ENCODE results near the gene FSTL4. TPM values are rescaled to one million over a fixed set of nuclear protein-coding genes. Genes with fewer than 3 reads are reported as not detected.
A peak's percentile ranks its signal among the peaks of the same experiment; 100 is the strongest.

The FSTL4 gene
- total RNA-seq, 1 donor from 2014 or later: 59.8 TPM

GRCh38 chr5:133265720-133266526 lies 346.4 kb downstream of the FSTL4 start:
- no peak for DNase-seq (ENCODE audit: low spot score)

DNA sequence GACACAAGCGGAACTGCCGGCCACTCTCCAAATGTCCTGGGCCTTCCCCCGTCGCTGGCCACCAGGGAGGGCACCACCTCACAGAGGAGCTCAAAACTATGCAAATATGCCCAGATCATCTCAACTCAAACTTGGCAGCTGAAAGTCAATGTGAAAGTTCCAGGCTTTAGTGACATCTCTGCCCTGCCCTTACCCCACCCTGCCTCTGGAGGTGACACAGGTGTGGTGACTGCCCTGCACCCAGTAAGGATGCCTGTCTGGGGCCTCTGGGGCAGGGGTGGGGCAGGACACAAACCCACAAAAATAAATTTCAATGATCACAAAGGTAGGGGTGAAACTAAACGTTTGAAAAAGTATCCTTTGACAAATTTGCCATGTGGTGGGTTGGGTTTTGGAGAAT lies 347.1 kb downstream of the FSTL4 start:
- DNase-seq (ENCODE audit: low spot score): no peak

- DNase-seq (ENCODE audit: low spot score): peak; percentile 57
Observed at GRCh38 chr5:133262690-133263089, 349.7 kb downstream of the FSTL4 start.

DNA sequence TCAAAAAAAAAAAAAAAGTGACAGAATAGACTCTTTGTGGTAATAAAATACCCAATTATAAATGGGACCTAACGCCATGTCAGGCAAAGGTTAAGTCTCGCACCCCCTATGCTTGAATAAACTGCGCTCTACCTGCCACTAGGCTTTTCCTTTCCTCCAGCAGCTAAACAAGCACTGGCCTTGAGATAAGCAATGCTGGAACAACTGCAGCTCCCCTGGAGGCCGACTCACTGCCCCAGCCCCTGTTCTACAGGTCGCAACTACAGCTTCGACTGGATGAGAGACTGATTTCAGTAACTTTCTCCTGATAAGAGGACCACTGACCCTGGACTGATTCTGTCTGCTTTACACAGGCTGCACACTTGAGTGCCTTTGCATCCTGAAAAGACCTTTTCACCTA lies 350.3 kb downstream of the FSTL4 start:
- DNase-seq (ENCODE audit: low spot score): no peak

DNA sequence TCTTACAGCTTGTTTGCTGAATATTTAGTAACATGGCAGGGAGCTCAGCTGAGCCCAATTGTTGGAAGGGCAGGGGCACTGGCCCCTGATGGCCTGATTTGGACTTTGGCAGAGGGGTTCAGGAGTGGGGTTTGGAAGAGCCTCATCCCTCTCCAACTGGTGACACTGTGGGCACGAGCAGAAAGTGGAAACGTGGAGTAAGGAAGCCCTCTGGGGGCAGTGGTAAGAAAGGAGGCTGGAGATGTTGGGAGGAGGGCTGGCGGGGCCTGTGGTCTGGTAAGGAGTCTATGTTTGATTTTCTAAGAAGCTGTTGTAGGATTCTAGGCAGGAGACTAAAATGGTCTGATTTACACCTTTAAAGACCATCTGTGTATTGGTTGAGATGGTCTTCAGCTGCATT lies 351.6 kb downstream of the FSTL4 start:
- DNase-seq (ENCODE audit: low spot score): no peak

DNA sequence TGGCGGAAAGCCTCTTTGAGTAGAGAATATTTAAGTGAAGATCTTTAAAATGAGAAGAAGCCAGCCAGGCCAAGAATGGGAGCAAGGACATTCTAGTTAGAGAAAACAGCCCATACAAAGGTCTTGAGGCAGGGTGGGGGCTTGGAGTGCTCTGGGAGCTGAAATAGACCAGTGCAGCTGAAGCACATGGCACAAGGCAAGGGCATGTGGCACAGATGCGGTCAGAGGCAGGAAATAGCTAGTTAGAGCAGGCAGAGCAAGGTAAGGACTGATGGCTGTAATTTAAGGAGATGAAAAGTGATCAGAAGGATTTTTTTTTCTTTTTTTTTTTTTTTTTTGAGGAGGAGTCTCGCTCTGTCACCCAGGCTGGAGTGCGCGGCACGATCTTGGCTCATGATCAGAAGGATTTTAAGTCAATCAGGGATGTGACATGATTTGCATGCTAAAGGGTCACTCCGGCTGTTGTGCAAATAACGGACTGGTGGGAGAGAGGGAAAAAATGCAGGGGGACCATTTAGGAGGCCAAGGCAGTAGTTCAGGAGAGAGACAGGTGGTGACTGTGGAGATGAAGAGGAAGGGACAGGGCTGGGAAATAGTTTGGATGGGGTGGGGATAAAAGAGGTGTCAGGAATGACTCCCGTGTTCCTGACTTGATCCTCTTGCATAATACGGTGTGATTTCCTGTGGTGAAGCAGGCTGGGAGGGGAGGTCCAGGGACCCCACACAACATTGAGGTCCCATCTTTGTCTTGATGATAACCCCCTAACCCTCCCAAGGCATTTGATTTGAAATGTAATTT lies 352.9 kb downstream of the FSTL4 start:
- DNase-seq (ENCODE audit: low spot score): no peak

DNA sequence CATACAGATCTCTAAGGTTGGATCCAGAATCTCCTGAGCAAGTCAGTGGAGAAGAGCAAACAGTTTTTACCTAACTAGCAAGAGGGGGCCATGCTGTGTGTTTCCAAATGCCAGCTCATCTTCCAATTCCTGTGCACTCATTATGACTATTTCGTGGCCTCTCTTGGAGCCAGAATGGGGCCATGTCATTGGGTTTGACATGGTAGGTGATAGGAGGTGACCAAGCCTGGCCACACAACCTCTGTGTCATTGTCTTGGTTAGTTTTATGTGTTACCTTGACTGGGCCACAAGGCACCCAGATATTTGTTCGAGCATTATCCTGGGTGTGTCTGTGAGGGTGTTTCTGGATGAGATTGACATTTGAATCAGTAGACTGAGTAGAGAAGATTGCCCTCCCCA lies 354.4 kb downstream of the FSTL4 start:
- DNase-seq (ENCODE audit: low spot score): no peak

DNA sequence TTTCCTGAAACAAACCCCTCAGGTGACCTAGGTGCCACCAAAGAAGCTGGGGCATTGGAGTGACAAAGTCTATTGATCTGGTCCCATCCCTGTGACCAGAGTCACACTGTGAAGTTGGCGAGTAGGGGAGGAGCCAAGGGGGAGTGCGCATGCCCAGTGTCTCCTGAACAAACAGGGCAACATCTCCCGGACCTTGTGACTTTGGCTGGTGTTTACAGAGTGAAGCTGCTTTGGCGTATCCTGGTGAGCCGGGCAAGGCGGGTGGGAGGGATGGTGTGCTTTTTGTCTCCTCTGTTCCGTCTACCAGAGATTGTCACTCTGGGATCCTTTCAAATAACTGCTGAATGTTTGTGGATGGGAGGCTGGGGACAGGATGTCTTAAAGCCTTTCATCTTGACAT lies 356.1 kb downstream of the FSTL4 start:
- no peak for DNase-seq (ENCODE audit: low spot score)

GRCh38 chr5:133254803-133255202 lies 357.5 kb downstream of the FSTL4 start:
- DNase-seq (ENCODE audit: low spot score): no peak

- DNase-seq (ENCODE audit: low spot score): no peak
Observed at GRCh38 chr5:133253671-133254070, 358.7 kb downstream of the FSTL4 start.

GRCh38 chr5:133253070-133253469 lies 359.3 kb downstream of the FSTL4 start:
- DNase-seq (ENCODE audit: low spot score): no peak

- no peak for DNase-seq (ENCODE audit: low spot score)
Observed at GRCh38 chr5:133252133-133252480, 360.2 kb downstream of the FSTL4 start.

GRCh38 chr5:133251296-133252132 lies 360.8 kb downstream of the FSTL4 start:
- no peak for DNase-seq (ENCODE audit: low spot score)

DNA sequence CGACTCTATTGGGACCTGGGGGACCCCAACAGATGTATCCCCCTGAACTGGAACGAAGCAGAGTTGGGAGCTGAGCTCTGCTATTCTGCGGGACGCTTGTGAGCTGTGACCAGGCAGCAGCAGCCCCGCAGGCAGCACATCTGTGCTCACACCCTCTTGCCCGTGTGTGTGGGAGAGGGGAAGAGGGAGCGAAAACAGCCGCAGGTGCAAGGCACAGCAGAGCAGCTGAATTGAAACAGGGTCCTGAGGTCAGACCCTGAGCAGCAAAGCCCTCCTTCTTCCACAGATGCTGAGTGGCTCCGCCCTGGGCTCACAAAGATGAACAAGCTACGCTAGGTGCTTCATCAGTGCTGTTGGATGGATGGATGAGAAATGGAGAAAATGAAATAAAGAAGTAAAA lies 361.8 kb downstream of the FSTL4 start:
- DNase-seq (ENCODE audit: low spot score): no peak

DNA sequence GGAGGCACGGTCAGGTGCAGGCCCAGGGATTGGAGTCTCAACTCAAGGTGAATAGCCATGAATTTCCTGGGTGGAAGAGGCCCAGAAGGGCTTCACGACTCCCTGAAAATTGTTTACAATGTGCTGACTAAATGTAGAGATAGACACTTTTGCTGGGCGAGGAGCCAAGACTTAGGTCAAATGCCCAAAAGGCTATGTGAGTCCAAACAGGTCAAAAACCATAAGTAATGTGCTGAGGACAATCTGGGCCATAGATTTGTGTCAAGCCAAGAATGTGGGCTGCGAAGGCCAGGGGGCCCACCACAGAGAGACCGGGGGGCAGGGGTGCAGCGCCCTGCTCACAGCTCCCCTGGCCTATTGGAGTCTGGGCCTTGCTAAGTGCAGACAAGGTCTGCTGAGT lies 362.7 kb downstream of the FSTL4 start:
- no peak for DNase-seq (ENCODE audit: low spot score)

GRCh38 chr5:133247881-133248624 lies 364.3 kb downstream of the FSTL4 start:
- no peak for DNase-seq (ENCODE audit: low spot score)

DNA sequence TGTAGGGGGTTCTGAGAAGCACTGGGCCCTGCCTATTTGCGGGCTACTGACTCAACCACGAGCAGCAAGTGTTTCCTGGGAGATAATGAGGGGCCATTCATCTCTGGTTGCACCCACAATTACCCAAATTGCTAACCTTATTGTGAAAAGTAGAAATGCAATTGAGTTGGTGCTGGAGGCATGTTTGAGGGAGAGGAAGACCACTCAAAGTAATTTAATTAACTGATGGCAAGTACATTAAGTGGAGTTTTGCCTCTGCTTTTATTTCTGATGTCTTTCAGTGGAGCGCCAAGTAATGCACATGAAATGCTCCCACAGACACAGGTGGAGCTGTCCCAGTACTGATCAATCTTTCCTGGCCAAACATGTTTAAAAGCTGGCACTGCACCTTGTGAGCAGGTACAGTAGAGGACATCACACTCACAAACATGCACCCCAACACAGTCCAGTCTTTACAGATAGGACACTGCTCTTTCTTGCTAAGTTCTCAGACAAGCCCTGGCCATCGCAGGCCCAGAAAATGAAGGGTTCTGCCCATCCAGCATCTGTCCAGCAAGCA lies 365.1 kb downstream of the FSTL4 start:
- no peak for DNase-seq (ENCODE audit: low spot score)

- DNase-seq (ENCODE audit: low spot score): no peak
Observed at GRCh38 chr5:133246376-133247150, 365.8 kb downstream of the FSTL4 start.

- no peak for DNase-seq (ENCODE audit: low spot score)
Observed at GRCh38 chr5:133246053-133246370, 366.3 kb downstream of the FSTL4 start.

GRCh38 chr5:133245191-133246052 lies 366.9 kb downstream of the FSTL4 start:
- DNase-seq (ENCODE audit: low spot score): no peak

All from ureter (tissue), 1 donor.